AG04449 (cell line): ENCODE data around the gene CYP2W1.

ENCODE experiments used
- CTCF ChIA-PET: fragments of 350-600 bp; formaldehyde crosslinking; extraction: SDS; loops from one replicate; lab custom pipeline; 2021; ENCODE audit warnings: antibody characterized with exemption; lab: Yijun Ruan, JAX
- POLR2A ChIA-PET: fragments of 400-600, 350-600 bp; formaldehyde crosslinking; extraction: SDS; loops from one replicate; lab custom pipeline; 2020; ENCODE audit warnings: antibody characterized with exemption, inconsistent platforms; lab: Yijun Ruan, JAX
- DNase-seq: peaks from one replicate; pipeline ENCODE4 v3.0.0-alpha.2; 2010; ENCODE audit warnings: low read depth, low spot score
- H3K4me3 ChIP-seq: 2 replicates; pipeline ENCODE4 v1.5.1; 2011; ENCODE audit warnings: low read depth, mild to moderate bottlenecking, control low read depth, low read length
- CTCF ChIP-seq: IDR thresholded peaks from one replicate; pipeline ENCODE4 v1.5.1; 2011; ENCODE audit warnings: mild to moderate bottlenecking, moderate library complexity, low read length, control low read depth, inconsistent platforms; ENCODE audit not compliant: insufficient read depth; ENCODE audit errors: missing control alignments

Gene CYP2W1

GRCh38 chr7:945147-945555 lies 37.8 kb upstream of the CYP2W1 start:
- DNase-seq, result no peak
- TF ChIP-seq CTCF, result no peak
- H3K4me3 ChIP-seq, result no peak overlapping the region
- CTCF ChIA-PET, result no interaction called here
- POLR2A ChIA-PET, result no interaction called here

- no peak for TF ChIP-seq CTCF
- ChIA-PET POLR2A (no interaction called here), CTCF (no interaction called here)
- no peak for DNase-seq
- H3K4me3 ChIP-seq, result no peak overlapping the region
Observed at GRCh38 chr7:945556-946255, 37.3 kb upstream of the CYP2W1 start.

- CTCF ChIA-PET, result no interaction called here
- H3K4me3 ChIP-seq, result no peak overlapping the region
- TF ChIP-seq CTCF, result no peak
- POLR2A ChIA-PET, result no interaction called here
- DNase-seq, result no peak
Observed at GRCh38 chr7:946256-946996, 36.6 kb upstream of the CYP2W1 start.

GRCh38 chr7:947391-948210 lies 35.4 kb upstream of the CYP2W1 start:
- DNase-seq, result no peak
- ChIA-PET POLR2A (no interaction called here), CTCF (no interaction called here)
- no peak overlapping the region for H3K4me3 ChIP-seq
- no peak for TF ChIP-seq CTCF

GRCh38 chr7:949021-949934 lies 33.7 kb upstream of the CYP2W1 start:
- CTCF ChIA-PET, result no interaction called here
- POLR2A ChIA-PET, result no interaction called here
- H3K4me3 ChIP-seq, result no peak overlapping the region
- TF ChIP-seq CTCF, result no peak
- DNase-seq, result no peak
